NOMO-1 (cell line): ENCODE results near the gene SPIN2A.
"Not testable (repeated sequence)": the region's sequence is repeated elsewhere in the genome, so short reads cannot be mapped to it uniquely, and the experiment has no call there.

Experiments used
- DNase-seq, 2 experiments: peaks; one replicate each; lab custom pipeline; 2025; ENCODE audit not compliant: unreplicated experiment in 2 of 2; lab: John Stamatoyannopoulos, UW

SPIN2A gene

DNA sequence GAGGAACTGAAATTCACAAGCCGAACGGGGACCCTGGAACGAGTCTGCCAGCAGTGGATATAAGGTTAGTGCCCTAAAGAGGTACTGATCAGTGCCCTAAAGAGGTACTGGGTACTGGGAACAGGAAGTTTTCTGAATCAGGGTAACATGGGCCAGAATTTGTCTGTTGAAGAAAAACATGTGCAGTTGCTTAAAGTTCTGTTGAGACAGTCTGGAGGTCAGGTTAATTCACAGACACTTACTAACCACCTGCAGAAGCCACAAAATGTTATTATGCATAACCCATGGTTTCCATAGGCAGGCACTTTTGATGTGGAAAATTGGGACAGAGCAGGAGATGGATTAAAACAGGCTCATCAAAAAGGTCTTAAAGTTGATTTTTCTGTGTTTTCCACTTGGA, 33.7 kb downstream of the SPIN2A start:
- DNase-seq, result no peak

DNA sequence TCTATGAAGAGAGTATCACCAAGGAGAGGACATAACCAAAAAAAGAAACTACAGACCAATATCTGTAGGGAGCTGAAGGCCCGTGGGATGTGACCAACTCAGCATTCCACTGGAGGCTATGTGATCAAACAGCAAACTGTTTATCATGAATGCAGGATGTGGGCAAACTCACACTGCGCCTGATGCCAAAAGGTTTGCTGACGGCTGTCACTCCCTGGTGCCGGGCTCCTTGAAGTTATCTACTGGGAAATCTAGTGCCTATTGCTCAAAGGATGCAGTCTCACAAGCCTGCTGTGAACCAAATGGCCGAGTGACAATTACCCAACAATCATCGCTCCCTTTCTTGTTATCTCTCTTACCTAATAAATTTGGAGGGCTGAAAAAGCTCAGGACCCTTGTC, 34.3 kb downstream of the SPIN2A start:
- DNase-seq, result not testable (repeated sequence)
